ENCODE measurements around the gene MYDGF. TPM values are rescaled to one million over a fixed set of nuclear protein-coding genes. Genes with fewer than 3 reads are reported as not detected.

Gene MYDGF
- polyA plus RNA-seq, 3 donors, result 76.1 to 93.4 (median 83.7) TPM

- no peak for DNase-seq
Measured at GRCh38 chr19:4649392-4650047, 20.6 kb downstream of the MYDGF start.

- DNase-seq, result no peak
Measured at GRCh38 chr19:4647676-4648644, 22.2 kb downstream of the MYDGF start.

- DNase-seq, result no peak
Measured at GRCh38 chr19:4645718-4646117, 24.4 kb downstream of the MYDGF start.

- DNase-seq, result no peak
Measured at GRCh38 chr19:4642625-4643024, 27.5 kb downstream of the MYDGF start.

- DNase-seq, result no peak
Measured at GRCh38 chr19:4641132-4641531, 29.0 kb downstream of the MYDGF start.

- DNase-seq, result no peak
Measured at GRCh38 chr19:4640247-4641000, 29.7 kb downstream of the MYDGF start.

- no peak for DNase-seq
Measured at GRCh38 chr19:4639531-4640246, 30.5 kb downstream of the MYDGF start.

- peak; percentile 96 for DNase-seq
Measured at GRCh38 chr19:4638828-4639530, 31.2 kb downstream of the MYDGF start, which contains the start of gene TNFAIP8L1. TNFAIP8L1 (plus strand) TSS chr19:4639516; CDS start chr19:4651870, 12,354 bp downstream.

GRCh38 chr19:4638317-4638716 lies 31.8 kb downstream of the MYDGF start:
- no peak for DNase-seq

GRCh38 chr19:4636761-4637160 lies 33.4 kb downstream of the MYDGF start:
- no peak for DNase-seq

- peak; percentile 65 for DNase-seq
Measured at GRCh38 chr19:4636151-4636717, 33.9 kb downstream of the MYDGF start.

GRCh38 chr19:4635754-4636116 lies 34.4 kb downstream of the MYDGF start:
- DNase-seq, result no peak

- no peak for DNase-seq
Measured at GRCh38 chr19:4633140-4633967, 36.8 kb downstream of the MYDGF start.

GRCh38 chr19:4624733-4625362 lies 45.3 kb downstream of the MYDGF start:
- DNase-seq, result no peak

GRCh38 chr19:4624301-4624700 lies 45.8 kb downstream of the MYDGF start:
- DNase-seq, result no peak

- DNase-seq, result no peak
Measured at GRCh38 chr19:4622695-4623421, 47.3 kb downstream of the MYDGF start.

GRCh38 chr19:4620675-4621074 lies 49.5 kb downstream of the MYDGF start:
- no peak for DNase-seq

- DNase-seq, result no peak
Measured at GRCh38 chr19:4619668-4620294, 50.4 kb downstream of the MYDGF start.
